HepG2 (cell line): Measurements from ENCODE around the gene ARFGAP2. TPM values are rescaled to one million over a fixed set of nuclear protein-coding genes. Genes with fewer than 3 reads are reported as not detected.

ENCODE experiments used
- ATAC-seq: fragments of 200-7000 bp; cut with Tn5 transposase; 3 replicates; pipeline ENCODE4 v1.9.1; 2020; ENCODE audit warnings: mild to moderate bottlenecking, moderate library complexity
- BruUV-seq: library from RNA; stranded (reverse); fragments of 400-500 nt; replicated peaks from 2 replicates; lab custom pipeline; 2021; lab: Mats Ljungman, UMichigan
- CTCF ChIA-PET: fragments of 300-600 bp; formaldehyde crosslinking; extraction: SDS; loops from one replicate; lab custom pipeline; 2021; ENCODE audit warnings: low total read pairs, inconsistent platforms, low intra/inter-chr PET ratio; lab: Yijun Ruan, JAX
- POLR2A ChIA-PET: fragments of 350-600 bp; sonication (Branson Sonifier 250); formaldehyde crosslinking; loops from one replicate; lab custom pipeline; 2020; ENCODE audit warnings: antibody characterized with exemption, inconsistent platforms; lab: Yijun Ruan, JAX
- DNase-seq: peaks from one replicate; pipeline ENCODE4 v3.0.0-alpha.2; 2015; ENCODE audit warnings: low spot score
- FAIRE-seq: peaks from 3 replicates; lab custom pipeline; 2011; peaks lifted over from hg19 to GRCh38; lab: Jason Lieb, UNC
- H2AFZ ChIP-seq: one replicate; pipeline ENCODE4 v1.6.1; 2011; ENCODE audit warnings: low read length, inconsistent platforms
- H3K27ac ChIP-seq: fragments of 300-600 bp; 3 replicates; pipeline ENCODE4 v1.8.0; 2011; ENCODE audit warnings: mixed run types, mild to moderate bottlenecking, mixed read lengths, low read length, inconsistent platforms; ENCODE audit not compliant: insufficient read depth; ENCODE audit errors: extremely low read length
- H3K27me3 ChIP-seq, 2 experiments: fragments of 200-600 bp in 1 of 2; 2 replicates in 1 of 2; 3 replicates in 1 of 2; pipeline versions ENCODE4 v1.6.0 to v1.8.0; 2011; ENCODE audit warnings: low read length in 2 of 2, mild to moderate bottlenecking in 2 of 2, moderate library complexity in 2 of 2, inconsistent platforms in 1 of 2; ENCODE audit not compliant: insufficient read depth in 2 of 2, control insufficient read depth in 1 of 2
- H3K36me3 ChIP-seq, 2 experiments: fragments of 200-600 bp in 1 of 2; replicated peaks in 1 of 2; 2 replicates in 1 of 2; 3 replicates in 1 of 2; pipeline versions ENCODE4 v1.5.1 to v1.8.0; 2011; ENCODE audit warnings: low read length in 2 of 2, inconsistent platforms in 1 of 2; ENCODE audit not compliant: insufficient read depth in 2 of 2, control insufficient read depth in 1 of 2
- H3K4me1 ChIP-seq: 2 replicates; pipeline ENCODE4 v1.5.1; 2012; ENCODE audit warnings: low read length, inconsistent platforms; ENCODE audit not compliant: insufficient read depth
- H3K4me2 ChIP-seq: 2 replicates; pipeline ENCODE4 v1.6.0; 2011; ENCODE audit warnings: low read depth, low read length, inconsistent platforms
- H3K4me3 ChIP-seq, 3 experiments: fragments of 200-600 bp in 1 of 3; sonication (generic), shearing (Covaris generic) in 1 of 3; replicated peaks in 1 of 3; 2 replicates each; pipeline ENCODE4 v1.5.1; 2011 to 2016; ENCODE audit warnings: low read length in 3 of 3, inconsistent platforms in 2 of 3, low read depth in 2 of 3, mild to moderate bottlenecking in 2 of 3, control low read depth in 1 of 3, mixed read lengths in 1 of 3; ENCODE audit not compliant: insufficient read depth in 1 of 3
- H3K79me2 ChIP-seq: one replicate; pipeline ENCODE4 v1.6.1; 2011; ENCODE audit warnings: low read length, inconsistent platforms; ENCODE audit not compliant: insufficient read depth
- H3K9ac ChIP-seq: 2 replicates; pipeline ENCODE4 v1.6.0; 2011; ENCODE audit warnings: mild to moderate bottlenecking, low read depth, low read length, inconsistent platforms; ENCODE audit not compliant: insufficient read depth
- H3K9me3 ChIP-seq: 2 replicates; pipeline ENCODE4 v1.5.1; 2012; ENCODE audit warnings: mild to moderate bottlenecking, low read length
- H4K20me1 ChIP-seq: 2 replicates; pipeline ENCODE4 v1.6.0; 2011; ENCODE audit warnings: inconsistent platforms, mild to moderate bottlenecking, low read length, moderate library complexity; ENCODE audit not compliant: insufficient read depth
- KLF9 ChIP-seq: IDR thresholded peaks from 2 replicates; pipeline ENCODE4 v1.6.1; 2016; ENCODE audit warnings: low read depth
- MNT ChIP-seq: fragments of 450-650 bp; IDR thresholded peaks from 2 replicates; pipeline ENCODE4 v1.6.1; 2016
- NR2F2 ChIP-seq: IDR thresholded peaks from 2 replicates; pipeline ENCODE4 v1.6.1; 2012; ENCODE audit warnings: low read depth, inconsistent platforms, borderline replicate concordance
- PRDM10 ChIP-seq: sonication (generic); formaldehyde crosslinking; IDR thresholded peaks from 2 replicates; pipeline ENCODE4 v1.4.0; 2020; ENCODE audit warnings: low read depth, missing genetic modification reagents
- PRMT3 ChIP-seq: sonication (generic); formaldehyde crosslinking; IDR thresholded peaks from 2 replicates; pipeline ENCODE4 v1.8.1; 2022; ENCODE audit warnings: low read depth, mild to moderate bottlenecking, moderate library complexity, missing genetic modification reagents, borderline replicate concordance
- RAD51 ChIP-seq: fragments of 450-650 bp; IDR thresholded peaks from 2 replicates; pipeline ENCODE4 v1.6.1; 2016; ENCODE audit warnings: borderline replicate concordance
- SATB2 ChIP-seq: sonication (generic); formaldehyde crosslinking; IDR thresholded peaks from 2 replicates; pipeline ENCODE4 v1.5.0; 2020; ENCODE audit warnings: missing genetic modification reagents
- STAG1 ChIP-seq: sonication (generic); formaldehyde crosslinking; IDR thresholded peaks from 2 replicates; pipeline ENCODE4 v1.4.0; 2020; ENCODE audit warnings: missing genetic modification reagents
- SUZ12 ChIP-seq: fragments of 150-350 bp; IDR thresholded peaks from 2 replicates; pipeline ENCODE4 v1.6.1; 2014; ENCODE audit warnings: low read depth, low read length
- ZMYM4 ChIP-seq: sonication (generic); formaldehyde crosslinking; IDR thresholded peaks from 2 replicates; pipeline ENCODE4 v1.8.1; 2023; ENCODE audit warnings: mild to moderate bottlenecking, missing genetic modification reagents
- ZNF350 ChIP-seq: sonication (generic); formaldehyde crosslinking; IDR thresholded peaks from 2 replicates; pipeline ENCODE4 v1.4.0; 2020; ENCODE audit warnings: mild to moderate bottlenecking, low read depth, missing genetic modification reagents, borderline replicate concordance
- ZNF768 ChIP-seq: sonication (generic); formaldehyde crosslinking; IDR thresholded peaks from 2 replicates; pipeline ENCODE4 v1.4.0; 2020; ENCODE audit warnings: missing genetic modification reagents
- ZNF883 ChIP-seq: sonication (generic); formaldehyde crosslinking; IDR thresholded peaks from 2 replicates; pipeline ENCODE4 v1.5.1; 2020; ENCODE audit warnings: mild to moderate bottlenecking, missing genetic modification reagents; ENCODE audit errors: not compliant biosample characterization
- WGBS: methylation state at CpG from one replicate; pipeline ENCODE4 v1.1.6; 2017; ENCODE audit warnings: low lambda C conversion rate; 5-methylcytosine and 5-hydroxymethylcytosine counted together
- in situ Hi-C: cut with HindIII; loops from 2 replicates; pipeline ENCODE4 v1.10.0; 2017; ENCODE audit warnings: low pct_unique_long_range_greater_than_20kb; ENCODE audit not compliant: extremely low pct_ligation_motif_present
- intact Hi-C: fragments of 100-400 bp; cut with micrococcal nuclease; formaldehyde crosslinking; loops from one replicate; pipeline ENCODE4 v1.10.0; 2022; ENCODE audit not compliant: unreplicated experiment
- polyA plus RNA-seq, 8 experiments: library from polyadenylated mRNA; depleted of rRNA in 3 of 8; stranded (reverse) in 7 of 8; unstranded in 1 of 8; fragments of >200 nt; fragmentation: Illumina TruSeq in 4 of 8; extraction: Trizol in 4 of 8; gene quantifications; 2 replicates each; pipeline versions ENCODE4 v1.2.1 to v1.2.3, GENCODE V29; 2011 to 2016; ENCODE audit warnings: low read depth in 4 of 8, missing spikeins in 1 of 8, mixed read lengths in 1 of 8; ENCODE audit not compliant: insufficient read depth in 1 of 8
- total RNA-seq, 5 experiments: library from RNA; depleted of rRNA; stranded (reverse); fragments of >200 nt; fragmentation: Illumina TruSeq; extraction: Trizol; gene quantifications; 2 replicates each; pipeline ENCODE4 v1.2.3, GENCODE V29; 2016; ENCODE audit warnings: low read depth in 1 of 5
- TF ChIP-seq, protein P1 (sequence below): IDR thresholded peaks from 2 replicates; pipeline ENCODE4 v1.6.1; 2016; ENCODE audit warnings: low read depth
- TF ChIP-seq, protein P2 (sequence below): sonication (generic); formaldehyde crosslinking; conservative IDR thresholded peaks from 2 replicates; pipeline ENCODE4 v1.4.0; 2020; ENCODE audit warnings: missing genetic modification reagents

Gene ARFGAP2
- total and polyA plus RNA-seq, 2 of the 13 experiments (the other 11 are each of a cell fraction or from before 2014, with no cell fraction given), result 32.3 to 75.3 TPM

DNA sequence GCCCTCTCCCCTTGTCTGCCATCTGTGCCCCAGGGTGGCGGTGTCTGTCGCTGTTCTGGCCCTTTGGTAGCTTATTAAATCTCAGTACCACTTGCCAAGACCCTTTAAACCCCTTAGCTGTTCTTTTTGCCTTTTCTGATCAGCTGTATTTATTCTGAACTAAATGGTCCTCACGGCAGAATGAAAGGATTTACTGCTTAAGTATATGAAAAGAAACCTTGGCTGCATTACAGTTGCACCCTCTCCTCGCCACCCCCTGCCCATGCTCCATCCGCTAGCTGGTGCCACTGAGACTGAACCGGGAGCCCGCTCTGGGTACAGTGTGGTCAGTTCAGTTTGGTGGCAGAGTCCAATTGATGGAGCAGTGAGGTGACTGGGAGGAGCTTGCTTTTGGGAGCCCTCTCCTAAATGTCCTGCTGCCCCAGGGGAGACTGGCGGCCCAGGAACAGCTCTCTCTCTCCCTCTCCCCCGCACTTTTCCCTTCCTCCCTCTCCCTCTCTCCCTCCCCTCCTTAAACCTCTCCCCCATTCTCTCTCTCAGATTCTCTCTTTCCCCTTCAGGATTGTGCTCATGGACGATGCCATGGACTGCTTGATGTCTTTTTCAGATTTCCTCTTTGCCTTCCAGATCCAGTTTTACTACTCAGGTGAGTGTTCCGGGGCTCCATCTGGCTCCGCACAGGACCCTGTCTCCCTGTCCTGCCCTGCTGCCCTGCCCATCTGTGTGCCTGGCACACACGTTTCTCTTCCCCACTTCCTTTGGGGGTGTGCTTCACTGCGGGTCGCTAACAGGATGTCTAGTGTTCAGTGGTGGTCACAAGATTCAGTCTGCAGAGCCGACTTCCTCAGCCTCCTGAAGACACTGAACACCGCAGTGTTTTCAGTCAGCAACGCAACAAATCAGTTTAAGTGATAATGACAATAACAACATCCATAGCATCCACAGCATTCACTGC, 21.8 kb downstream of the ARFGAP2 start:
- Histone ChIP-seq H3K9me3 (no peaks in the 10 kb centered on the region), H3K36me3 (no peaks in the 10 kb centered on the region; a peak in 1 of 5 replicates), H3K4me2 (no peak overlapping the region), H3K27me3 (no peaks in the 10 kb centered on the region; a peak in 1 of 5 replicates), H4K20me1 (no peaks in the 10 kb centered on the region), H2AFZ (no peak overlapping the region), H3K9ac (no peak overlapping the region), H3K4me3 (no peak overlapping the region), H3K27ac (no peak overlapping the region), H3K4me1 (no peaks in the 10 kb centered on the region), H3K79me2 (no peaks in the 10 kb centered on the region)
- ATAC-seq (no peak), FAIRE-seq (no peak), DNase-seq (no peak)
- ChIA-PET CTCF (interaction anchor here (3.1 kb wide), 1 partner anchor 265 kb away, joined by 57 read pairs; no protein-coding TSS in a partner anchor), POLR2A (no interaction called here)
- in situ Hi-C loops, result loop anchor here (5.0 kb wide), 1 partner anchor 238 kb away; the partner anchor contains the start of gene LRP4
- no TSS peak for BruUV-seq
- intact Hi-C loops, result no loop called here
- 93% methylated on average over 18 of the region's 18 CpGs for WGBS
- TF ChIP-seq PRMT3 (CRISPR knock-in tag) (no peak), SUZ12 (no peak), RAD51 (no peak), ZNF350 (no peak), ZNF768 (no peak), MNT (no peak), PRDM10 (CRISPR knock-in tag) (no peak), STAG1 (CRISPR knock-in tag) (no peak), SATB2 (no peak), NR2F2 (no peak), ZNF883 (CRISPR knock-in tag) (no peak), ZMYM4 (no peak), KLF9 (CRISPR knock-in tag) (no peak)
- TF ChIP-seq, protein P1, sequence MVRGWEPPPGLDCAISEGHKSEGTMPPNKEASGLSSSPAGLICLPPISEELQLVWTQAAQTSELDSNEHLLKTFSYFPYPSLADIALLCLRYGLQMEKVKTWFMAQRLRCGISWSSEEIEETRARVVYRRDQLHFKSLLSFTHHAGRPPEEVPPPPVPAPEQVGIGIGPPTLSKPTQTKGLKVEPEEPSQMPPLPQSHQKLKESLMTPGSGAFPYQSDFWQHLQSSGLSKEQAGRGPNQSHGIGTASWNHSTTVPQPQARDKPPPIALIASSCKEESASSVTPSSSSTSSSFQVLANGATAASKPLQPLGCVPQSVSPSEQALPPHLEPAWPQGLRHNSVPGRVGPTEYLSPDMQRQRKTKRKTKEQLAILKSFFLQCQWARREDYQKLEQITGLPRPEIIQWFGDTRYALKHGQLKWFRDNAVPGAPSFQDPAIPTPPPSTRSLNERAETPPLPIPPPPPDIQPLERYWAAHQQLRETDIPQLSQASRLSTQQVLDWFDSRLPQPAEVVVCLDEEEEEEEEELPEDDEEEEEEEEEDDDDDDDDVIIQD (CRISPR knock-in tag), result no peak
- TF ChIP-seq, protein P2, sequence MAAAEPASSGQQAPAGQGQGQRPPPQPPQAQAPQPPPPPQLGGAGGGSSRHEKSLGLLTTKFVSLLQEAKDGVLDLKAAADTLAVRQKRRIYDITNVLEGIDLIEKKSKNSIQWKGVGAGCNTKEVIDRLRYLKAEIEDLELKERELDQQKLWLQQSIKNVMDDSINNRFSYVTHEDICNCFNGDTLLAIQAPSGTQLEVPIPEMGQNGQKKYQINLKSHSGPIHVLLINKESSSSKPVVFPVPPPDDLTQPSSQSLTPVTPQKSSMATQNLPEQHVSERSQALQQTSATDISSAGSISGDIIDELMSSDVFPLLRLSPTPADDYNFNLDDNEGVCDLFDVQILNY (CRISPR knock-in tag), result no peak
